HG02885 (cell line): ENCODE results near the gene LRP6.
"Not testable (repeated sequence)": the region's sequence is repeated elsewhere in the genome, so short reads cannot be mapped to it uniquely, and the experiment has no call there.

Source experiments
- ATAC-seq: cut with Tn5 transposase; IDR thresholded peaks from one replicate; pipeline ENCODE4 v1.9.1; 2021; ENCODE audit warnings: mild to moderate bottlenecking; ENCODE audit not compliant: unreplicated experiment, poor library complexity

Gene LRP6

DNA sequence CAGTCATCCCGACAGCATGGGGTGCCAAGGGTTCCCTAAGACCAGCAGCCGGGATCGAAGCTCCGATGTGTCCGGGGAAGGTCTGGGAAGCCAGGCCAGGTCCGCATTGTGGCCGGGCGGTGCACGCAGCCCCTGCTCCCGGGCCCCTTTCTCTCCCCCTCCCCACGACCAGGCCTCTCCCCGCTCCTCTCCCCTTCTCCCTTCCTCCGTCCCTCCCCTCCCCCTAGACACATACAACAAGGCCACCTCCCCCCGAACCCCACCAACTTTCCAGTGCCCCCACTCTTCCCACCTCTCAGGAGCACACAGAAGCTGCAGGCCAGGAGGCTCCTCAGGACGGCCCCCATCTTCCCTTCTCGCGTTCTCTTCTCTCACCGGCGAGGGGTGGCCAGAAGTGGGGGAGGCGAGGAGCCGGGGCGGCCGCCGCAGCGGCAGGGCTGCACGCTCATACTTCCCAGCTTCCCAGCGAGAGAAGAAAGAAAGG lies 413 bp downstream of the LRP6 start:
- ATAC-seq, result no peak

DNA sequence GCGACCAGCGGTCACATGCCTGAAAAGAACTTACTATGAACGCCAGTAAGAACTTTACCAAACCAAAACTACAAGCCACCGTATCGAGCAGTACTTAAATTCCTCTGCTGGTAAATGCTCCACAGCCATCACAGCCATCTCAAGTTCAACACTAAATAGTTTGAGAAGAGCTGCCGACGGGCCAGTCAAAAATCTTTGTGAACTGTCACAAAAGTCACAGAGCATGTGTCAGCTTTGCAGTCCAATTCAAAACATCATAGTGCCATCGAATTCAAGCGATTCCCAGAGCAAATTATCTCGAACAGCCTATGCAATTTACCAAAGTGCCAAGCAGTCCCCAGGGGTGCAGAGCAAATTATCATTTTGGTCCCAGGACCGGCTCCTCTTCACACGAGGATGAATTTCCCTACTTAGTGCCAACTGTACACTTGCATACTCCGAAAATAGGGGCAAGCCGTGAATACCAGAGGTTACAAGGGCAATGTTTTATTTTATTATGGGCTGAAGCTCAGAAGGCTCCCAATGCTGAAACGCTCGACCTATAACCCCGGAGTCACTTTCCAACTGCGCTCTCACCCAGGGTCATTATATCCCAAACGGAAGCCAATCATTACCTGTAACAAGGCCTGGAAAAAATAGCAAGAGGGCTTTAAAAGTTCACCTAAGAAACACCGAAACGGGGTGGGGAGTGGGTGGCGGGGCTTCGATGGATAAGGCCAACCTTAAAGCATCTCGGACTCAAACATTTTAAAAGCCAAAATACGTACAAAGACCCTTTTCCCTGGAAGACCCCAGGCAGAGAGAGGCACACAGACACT lies 1.1 kb downstream of the LRP6 start:
- no peak for ATAC-seq

GRCh38 chr12:12265035-12265434 lies 1.8 kb downstream of the LRP6 start:
- no peak for ATAC-seq

- ATAC-seq, result no peak
Observed at GRCh38 chr12:12263909-12264308, 2.9 kb downstream of the LRP6 start.

DNA sequence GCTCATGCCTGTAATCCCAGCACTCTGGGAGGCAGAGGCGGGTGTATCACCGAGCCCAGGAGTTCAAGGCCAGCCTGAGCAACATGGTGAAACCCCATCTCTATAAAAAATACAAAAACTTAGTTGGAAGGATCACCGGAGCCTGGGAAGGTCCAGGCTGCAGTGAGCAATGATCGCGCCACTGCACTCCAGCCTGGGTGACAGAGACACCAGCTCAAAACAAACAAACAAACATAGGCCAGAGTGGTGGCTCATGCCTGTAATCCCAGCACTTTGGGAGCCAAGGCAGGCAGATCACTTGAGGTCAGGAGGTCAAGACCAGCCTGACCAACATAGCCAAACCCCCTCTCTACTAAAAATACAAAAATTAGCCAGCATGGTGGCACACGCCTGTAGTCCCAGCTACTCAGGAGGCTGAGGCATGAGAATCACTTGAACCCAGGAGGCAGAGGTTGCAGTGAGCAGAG lies 10.5 kb downstream of the LRP6 start:
- not testable (repeated sequence) for ATAC-seq

DNA sequence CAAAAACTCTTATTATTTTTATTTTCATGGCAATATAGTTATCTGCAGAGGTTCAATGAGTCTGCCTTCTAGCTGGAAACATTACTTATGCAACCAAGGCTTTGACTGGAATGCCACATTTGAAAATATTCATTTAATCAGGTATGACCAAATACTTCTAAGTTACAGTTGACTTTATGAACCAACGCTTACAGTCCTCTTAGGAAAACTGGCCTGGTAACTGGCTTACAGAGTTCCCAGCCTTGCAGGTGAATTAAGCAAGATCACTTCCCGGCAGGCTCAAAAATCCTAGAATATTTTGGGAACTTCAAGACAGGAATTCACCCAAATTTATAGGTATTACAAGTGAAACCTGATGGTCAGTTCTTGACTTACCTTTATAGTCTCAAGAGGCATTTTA lies 12.3 kb downstream of the LRP6 start:
- no peak for ATAC-seq

DNA sequence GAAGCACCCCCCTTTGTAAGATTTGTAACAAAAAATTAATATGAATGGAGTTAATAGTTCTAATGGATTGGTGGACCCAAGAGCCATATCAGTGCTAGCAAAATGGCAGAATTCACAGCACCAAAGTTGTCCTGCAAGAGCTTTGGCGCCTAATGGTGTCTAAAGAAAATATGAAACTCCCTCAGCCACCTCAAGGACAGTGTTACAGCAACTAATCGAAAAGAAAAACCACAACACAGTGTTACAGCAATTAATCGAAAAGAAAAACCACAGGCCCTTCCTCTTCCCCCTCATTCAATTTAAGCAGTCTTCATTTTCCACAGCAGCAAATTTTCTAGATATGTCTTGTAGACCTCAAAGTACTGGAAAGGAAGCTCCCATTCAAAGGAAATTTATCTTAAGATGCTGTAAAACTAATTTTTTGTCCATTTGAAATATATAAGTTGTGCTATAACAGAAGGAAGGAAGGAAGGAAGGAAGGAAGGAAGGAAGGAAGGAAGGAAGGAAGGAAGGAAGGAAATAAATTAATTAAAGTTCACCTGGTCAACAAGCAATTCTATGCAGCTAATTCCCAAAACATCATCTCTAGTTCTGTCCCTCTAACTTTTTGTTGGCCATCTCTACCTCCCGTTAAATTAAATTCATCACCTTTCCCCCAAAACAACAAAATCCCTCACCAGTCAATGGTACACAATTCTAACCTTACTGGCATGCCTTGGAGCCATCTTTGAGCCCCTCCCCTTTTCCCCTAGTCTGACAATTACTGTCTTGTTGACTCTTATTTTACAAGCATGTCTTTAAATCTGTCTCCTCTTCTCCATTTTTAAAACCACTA lies 17.4 kb downstream of the LRP6 start:
- ATAC-seq, result no peak

GRCh38 chr12:12247584-12247983 lies 19.3 kb downstream of the LRP6 start:
- ATAC-seq, result no peak

DNA sequence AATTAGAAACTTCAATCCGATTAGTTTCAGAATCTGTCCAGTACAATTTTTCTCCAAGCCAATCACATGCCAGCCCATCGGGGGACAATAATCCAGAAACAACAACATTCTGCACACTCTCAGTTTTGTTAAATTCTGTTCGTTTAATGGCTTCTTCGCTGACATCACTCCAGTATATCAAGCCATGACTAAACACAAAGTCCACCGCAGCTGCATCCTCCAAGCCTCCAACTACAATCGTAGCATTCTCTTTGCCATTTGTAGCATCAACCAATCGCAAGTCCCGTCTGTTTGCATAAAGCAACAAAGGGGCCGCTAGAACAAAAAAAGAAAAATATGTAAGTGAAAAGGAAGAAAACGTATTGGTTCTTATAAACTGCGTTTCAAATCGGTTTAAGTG lies 22.5 kb downstream of the LRP6 start:
- ATAC-seq, result no peak

DNA sequence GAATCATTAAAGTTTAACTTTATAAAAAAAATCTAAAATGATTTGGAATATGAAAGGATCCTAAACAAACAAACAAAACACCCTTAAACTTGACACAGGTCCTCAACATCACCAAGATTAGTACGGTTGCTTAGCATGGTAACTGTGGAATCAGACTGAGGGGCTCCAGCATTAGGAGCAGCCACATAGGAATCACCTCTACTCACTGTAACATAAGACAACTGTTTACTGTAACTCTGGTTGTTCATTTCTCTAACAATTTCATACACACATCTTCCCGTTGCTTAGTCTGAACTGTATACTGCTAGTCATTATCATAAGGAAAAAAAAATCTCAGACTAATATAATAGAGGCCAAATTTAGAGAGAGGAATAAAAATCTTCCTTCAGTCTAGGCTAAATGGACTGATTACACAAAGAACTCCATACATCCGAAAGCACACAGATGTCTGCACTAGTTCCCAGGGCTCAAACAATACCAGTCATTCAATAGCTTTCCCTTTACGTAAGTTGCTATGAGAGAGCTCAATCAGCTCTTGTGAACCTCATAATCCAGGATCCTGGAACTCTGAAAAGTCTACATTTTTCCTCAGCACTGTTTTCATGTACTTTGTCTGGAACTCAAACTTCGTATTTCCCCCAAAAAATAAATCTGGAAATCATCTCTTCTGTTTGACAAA lies 26.0 kb downstream of the LRP6 start:
- no peak for ATAC-seq

DNA sequence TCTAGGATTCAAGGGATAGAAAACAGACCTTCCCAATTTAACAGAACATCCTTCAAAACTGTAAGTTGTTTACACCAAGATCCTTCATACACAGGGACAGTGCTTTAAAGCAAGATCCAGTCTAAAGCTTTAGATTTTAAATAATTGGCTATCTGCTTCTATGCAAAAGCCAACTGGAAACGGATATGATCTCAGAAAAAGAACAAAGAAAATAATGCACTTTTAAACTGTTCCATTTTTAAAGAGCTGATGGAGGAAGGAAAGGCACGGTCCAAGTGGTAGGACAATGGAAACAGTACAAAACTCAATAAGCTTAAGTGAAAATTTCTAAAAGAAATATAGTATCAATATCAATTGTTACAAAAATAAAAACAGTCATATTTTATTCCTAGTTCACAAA lies 27.7 kb downstream of the LRP6 start:
- ATAC-seq, result no peak

DNA sequence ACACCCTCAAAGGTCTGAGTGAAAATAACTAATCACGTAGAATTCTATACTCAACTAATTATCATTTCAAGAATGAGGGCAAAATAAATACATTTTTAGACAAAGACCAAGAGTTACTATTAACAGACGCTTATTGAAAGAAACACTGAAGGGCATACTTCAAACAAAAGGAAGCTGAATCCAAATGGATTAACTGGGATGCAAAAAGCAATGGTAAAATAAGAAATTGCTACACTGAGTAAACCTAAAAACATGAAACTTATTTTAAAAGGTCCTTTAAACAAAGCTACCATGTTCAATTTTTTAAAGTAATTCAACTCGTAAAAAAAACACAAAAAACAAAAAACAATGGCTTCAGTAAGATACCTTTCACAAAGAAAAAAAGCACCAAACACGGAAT lies 28.2 kb downstream of the LRP6 start:
- ATAC-seq, result no peak

- ATAC-seq, result no peak
Observed at GRCh38 chr12:12236896-12237295, 29.9 kb downstream of the LRP6 start.

DNA sequence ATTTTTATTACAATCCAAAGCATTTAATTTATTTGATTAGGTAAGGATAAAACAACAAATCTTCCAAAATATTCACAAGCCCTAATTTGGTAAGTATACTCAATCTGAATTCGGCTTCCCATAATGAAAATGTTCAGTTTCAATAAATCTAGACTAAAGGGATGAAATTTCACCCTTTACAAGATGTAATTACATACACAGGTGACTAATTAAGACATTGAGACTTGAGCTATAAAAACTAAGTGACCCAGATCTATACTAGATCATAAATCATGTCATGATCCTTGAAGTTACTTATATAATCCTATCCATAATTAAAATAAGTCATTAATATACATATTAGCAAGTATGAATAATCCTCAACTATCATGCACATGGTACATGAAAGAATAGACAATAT lies 36.6 kb downstream of the LRP6 start:
- no peak for ATAC-seq

GRCh38 chr12:12229556-12230092 lies 37.2 kb downstream of the LRP6 start:
- ATAC-seq, result no peak

- ATAC-seq, result no peak
Observed at GRCh38 chr12:12228402-12228801, 38.4 kb downstream of the LRP6 start.

GRCh38 chr12:12226187-12226586 lies 40.7 kb downstream of the LRP6 start:
- no peak for ATAC-seq

DNA sequence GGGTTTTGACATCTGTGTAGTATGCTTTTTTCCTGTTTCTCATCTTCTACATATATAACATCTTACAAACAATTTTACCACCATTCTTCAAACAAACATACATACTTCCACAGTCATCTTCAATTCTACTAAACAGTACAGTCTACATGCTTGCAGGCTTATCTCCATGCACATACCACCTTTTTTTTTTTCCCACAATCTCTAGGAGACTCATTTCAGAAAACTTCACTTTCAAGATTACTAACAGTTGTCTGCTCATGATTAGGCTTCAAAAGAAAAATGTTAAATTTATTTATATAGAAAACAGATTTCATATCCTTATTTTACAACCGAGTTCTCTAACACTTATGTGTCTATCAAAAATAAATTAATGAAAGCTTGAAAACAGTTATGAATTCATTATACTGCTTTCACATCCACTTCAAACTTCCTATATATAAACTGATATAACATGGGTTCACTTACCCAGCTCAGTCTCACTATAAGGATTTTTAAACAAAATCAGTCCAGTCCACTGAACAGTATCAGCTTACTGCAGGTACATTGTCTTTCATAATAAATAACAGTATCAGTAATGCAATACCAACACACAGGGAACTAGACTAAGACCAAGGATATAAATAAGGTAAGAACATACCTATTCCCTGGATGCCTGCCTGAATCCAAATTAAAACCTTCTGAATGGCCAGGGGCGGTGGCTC lies 42.5 kb downstream of the LRP6 start:
- ATAC-seq, result peak; percentile 59

GRCh38 chr12:12221560-12221959 lies 45.3 kb downstream of the LRP6 start:
- ATAC-seq, result no peak

DNA sequence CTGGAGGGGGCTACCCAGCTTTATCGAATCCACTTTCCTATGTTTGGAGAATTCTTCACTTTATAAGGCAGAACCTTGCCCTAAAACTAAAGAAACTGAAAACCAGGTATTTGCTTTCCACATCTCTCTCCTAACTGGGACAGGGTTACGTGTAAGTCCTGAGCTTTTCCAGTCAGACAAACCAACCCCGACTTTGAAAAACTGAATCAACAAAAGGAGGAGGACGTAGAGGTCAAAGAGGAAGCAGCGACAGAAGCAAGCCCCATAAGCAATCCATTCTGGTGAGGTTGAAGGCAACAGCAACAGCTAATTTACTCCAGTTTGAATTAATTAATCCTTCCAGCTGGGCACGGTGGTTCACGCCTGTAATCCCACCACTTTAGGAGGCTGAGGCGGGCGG lies 47.2 kb downstream of the LRP6 start:
- ATAC-seq, result no peak
